ENCODE measurements around the gene CHRD. TPM values are rescaled to one million over a fixed set of nuclear protein-coding genes. Genes with fewer than 3 reads are reported as not detected.

Gene CHRD
- total RNA-seq, 2 donors from 2014 or later: 7.0 to 13.4 TPM

DNA sequence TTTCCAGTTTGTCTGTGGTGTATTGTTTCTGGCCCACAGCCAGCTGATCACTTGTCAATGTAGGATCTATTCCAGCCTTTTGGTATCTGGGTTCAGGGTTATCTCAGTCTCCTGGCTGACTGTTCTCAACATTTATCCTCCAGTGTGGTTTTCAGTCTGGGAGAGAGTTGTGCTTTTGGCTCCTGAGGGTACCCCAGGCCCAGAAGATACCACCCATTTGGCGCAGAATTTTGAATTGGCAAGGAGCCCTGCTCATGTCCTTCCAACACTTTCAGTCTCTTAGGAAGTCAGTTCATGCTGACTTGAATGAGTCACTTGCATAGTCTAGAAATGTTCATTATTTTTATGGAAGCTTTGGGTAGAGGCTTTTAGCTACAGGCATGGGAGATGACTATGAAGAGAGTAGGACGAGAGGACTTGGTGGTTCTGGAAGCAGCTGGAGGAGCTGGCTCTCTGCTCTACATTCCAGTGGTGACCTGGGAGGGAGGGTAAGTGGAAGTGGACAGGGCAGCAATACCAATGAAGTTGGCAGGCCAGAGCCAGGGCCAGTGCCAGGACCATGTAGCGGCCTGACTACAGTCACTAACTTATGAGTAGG lies 11.2 kb upstream of the CHRD start:
- H3K4me3 ChIP-seq: no peak overlapping the region
- peak overlapping the region; percentile 22 to 50 for H3K27ac ChIP-seq
- TF ChIP-seq, protein P1, sequence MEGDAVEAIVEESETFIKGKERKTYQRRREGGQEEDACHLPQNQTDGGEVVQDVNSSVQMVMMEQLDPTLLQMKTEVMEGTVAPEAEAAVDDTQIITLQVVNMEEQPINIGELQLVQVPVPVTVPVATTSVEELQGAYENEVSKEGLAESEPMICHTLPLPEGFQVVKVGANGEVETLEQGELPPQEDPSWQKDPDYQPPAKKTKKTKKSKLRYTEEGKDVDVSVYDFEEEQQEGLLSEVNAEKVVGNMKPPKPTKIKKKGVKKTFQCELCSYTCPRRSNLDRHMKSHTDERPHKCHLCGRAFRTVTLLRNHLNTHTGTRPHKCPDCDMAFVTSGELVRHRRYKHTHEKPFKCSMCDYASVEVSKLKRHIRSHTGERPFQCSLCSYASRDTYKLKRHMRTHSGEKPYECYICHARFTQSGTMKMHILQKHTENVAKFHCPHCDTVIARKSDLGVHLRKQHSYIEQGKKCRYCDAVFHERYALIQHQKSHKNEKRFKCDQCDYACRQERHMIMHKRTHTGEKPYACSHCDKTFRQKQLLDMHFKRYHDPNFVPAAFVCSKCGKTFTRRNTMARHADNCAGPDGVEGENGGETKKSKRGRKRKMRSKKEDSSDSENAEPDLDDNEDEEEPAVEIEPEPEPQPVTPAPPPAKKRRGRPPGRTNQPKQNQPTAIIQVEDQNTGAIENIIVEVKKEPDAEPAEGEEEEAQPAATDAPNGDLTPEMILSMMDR (IDR thresholded peaks at IDR 0.05): no peak
- no peaks in the 10 kb centered on the region for H3K9me3 ChIP-seq
- H3K36me3 ChIP-seq: peaks cover 35% of the 10 kb centered on the region
- H3K4me1 ChIP-seq: peaks cover 0 to 30% of the 10 kb centered on the region in 2 donors
- DNase-seq (ENCODE audit: low spot score): no peak
- no peaks in the 10 kb centered on the region for H3K27me3 ChIP-seq

DNA sequence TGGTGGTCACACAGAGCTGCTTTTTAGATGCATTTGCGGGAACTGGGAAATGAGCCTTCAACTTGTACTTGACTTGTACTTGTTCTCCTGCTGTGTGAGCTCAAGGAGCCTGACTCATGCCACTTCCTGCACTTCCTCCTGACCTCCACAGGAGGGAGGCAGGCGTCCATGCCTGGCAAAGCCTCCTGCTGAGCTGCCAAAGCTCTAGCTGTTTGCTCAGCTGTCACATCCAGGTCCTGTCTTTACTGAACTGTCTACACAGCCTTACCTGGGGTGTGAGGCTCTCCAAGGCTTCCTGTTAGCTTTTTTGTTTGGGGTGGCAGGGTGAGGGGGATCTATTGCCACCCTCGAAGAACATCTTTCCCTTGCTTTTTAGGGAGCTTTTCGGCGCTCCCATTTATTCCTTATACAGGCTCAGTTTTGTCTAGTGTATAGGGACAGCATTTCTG lies 8.3 kb upstream of the CHRD start:
- Histone ChIP-seq H3K36me3 (peaks cover 15% of the 10 kb centered on the region), H3K4me1 (peaks cover 0 to 23% of the 10 kb centered on the region in 2 donors), H3K4me3 (no peak overlapping the region), H3K27ac (no peak overlapping the region), H3K27me3 (no peaks in the 10 kb centered on the region), H3K9me3 (no peaks in the 10 kb centered on the region)
- TF ChIP-seq, protein P1 (IDR thresholded peaks at IDR 0.05): peak; percentile 91 to 96
- peak; percentile 87 for DNase-seq (ENCODE audit: low spot score)

DNA sequence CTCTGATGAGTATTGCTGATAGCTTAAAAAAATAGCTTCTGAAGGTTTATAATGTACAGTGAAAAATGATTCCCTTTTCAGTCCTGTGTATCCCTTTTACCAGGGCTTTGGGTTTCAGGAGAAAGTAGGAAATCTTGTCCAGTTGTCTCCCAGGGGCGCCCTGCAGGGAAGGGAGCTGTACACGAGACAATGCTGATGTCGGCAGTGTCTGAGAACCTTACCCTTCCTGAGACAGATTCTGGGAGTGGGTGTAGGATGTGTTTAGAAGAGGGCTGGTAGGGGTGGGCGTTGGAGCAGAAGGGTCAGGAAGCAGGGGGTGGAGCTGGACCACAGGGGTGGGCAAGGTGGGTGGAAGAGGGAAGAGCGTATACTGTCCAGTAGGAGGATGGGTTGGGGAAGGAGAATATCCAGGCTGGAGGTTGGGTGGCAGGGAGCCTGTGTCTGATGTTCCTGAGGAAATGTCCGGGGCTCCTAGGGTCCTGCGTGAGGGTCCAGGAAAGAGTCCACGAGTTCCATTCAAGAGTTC lies 7.5 kb upstream of the CHRD start:
- peaks cover 11% of the 10 kb centered on the region for H3K36me3 ChIP-seq
- TF ChIP-seq, protein P1 (IDR thresholded peaks at IDR 0.05): no peak
- H3K4me3 ChIP-seq: no peak overlapping the region
- H3K9me3 ChIP-seq: no peaks in the 10 kb centered on the region
- no peaks in the 10 kb centered on the region for H3K27me3 ChIP-seq
- H3K27ac ChIP-seq: no peak overlapping the region
- peaks cover 0 to 23% of the 10 kb centered on the region in 2 donors for H3K4me1 ChIP-seq
- no peak for DNase-seq (ENCODE audit: low spot score)

DNA sequence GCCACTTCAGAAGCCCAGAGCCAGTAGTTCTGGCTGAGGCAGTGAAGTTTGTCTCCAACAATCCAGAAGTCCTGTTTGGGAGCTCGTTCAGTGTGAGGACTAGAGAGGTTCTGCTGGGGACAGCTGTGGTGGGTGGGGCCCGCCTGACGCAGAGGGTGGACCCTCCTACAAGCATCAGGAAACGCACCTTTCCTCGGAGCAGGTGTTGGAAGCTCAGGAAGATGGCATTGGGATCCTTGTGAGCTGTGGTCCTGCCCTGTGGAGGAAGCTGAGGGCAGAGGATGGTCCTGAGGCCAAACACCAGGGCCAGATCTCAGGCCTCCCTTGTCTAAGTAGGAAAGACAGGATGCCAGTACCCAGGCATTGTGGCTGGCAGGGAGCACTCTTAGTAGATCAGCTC lies 6.9 kb upstream of the CHRD start:
- no peak for DNase-seq (ENCODE audit: low spot score)
- Histone ChIP-seq H3K36me3 (peaks cover 8% of the 10 kb centered on the region), H3K4me1 (peaks cover 0 to 23% of the 10 kb centered on the region in 2 donors), H3K27ac (peak overlapping the region in 1 of 2 donors; percentile 12), H3K27me3 (no peaks in the 10 kb centered on the region), H3K4me3 (no peak overlapping the region), H3K9me3 (no peaks in the 10 kb centered on the region)
- TF ChIP-seq, protein P1 (IDR thresholded peaks at IDR 0.05): no peak

DNA sequence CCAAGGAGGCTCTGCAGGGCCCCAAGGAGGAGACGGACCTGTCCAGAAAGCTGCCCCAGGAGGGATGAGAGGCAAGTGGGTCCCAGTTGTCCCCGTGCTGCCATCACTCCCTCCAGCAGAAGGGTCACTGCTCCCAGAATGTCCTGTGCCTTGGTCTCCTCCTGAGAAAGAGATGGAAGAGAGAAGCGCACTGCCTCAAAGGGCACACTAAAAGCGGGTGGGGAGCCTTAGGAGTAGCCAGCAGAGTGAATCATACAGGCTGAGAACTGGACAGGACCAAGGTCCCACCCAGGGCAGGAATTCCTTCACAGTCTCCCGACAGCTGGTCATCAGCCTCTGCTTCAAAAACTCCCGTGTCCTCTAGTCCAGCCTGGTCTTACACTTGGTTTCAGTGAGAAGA lies 6.4 kb upstream of the CHRD start:
- Histone ChIP-seq H3K27ac (peak overlapping the region in 1 of 2 donors; percentile 12), H3K9me3 (no peaks in the 10 kb centered on the region), H3K36me3 (peaks cover 3% of the 10 kb centered on the region), H3K4me3 (no peak overlapping the region), H3K27me3 (no peaks in the 10 kb centered on the region), H3K4me1 (peaks cover 0 to 18% of the 10 kb centered on the region in 2 donors)
- peak; percentile 71 for DNase-seq (ENCODE audit: low spot score)
- TF ChIP-seq, protein P1 (IDR thresholded peaks at IDR 0.05): no peak
